ENCODE data around the gene F2RL1. TPM values are rescaled to one million over a fixed set of nuclear protein-coding genes. Genes with fewer than 3 reads are reported as not detected.
"Not testable (repeated sequence)": the region's sequence is repeated elsewhere in the genome, so short reads cannot be mapped to it uniquely, and the experiment has no call there.

F2RL1 gene
- total RNA-seq, 1 experiment from 2014 or later: 51.8 TPM

GRCh38 chr5:76775921-76776320, 42.9 kb upstream of the F2RL1 start:
- H3K36me3 Mint-ChIP-seq (ENCODE audit: insufficient read depth, unreplicated experiment): no peaks in the 10 kb centered on the region
- ChIA-PET CTCF (interaction anchor here (3.8 kb wide), 1 partner anchor 174 kb away, joined by 47 read pairs; no protein-coding TSS in a partner anchor), POLR2A (no interaction called here)
- intact Hi-C loops (cut with micrococcal nuclease; ENCODE audit: unreplicated experiment): no loop called here
- H3K9me3 ChIP-seq: no peaks in the 10 kb centered on the region
- H3K27me3 ChIP-seq (replicated peaks; ENCODE audit: control insufficient read depth, insufficient read depth, low read length): no peaks in the 10 kb centered on the region
- BruUV-seq (replicated peaks): no TSS peak
- H3K27ac Mint-ChIP-seq (ENCODE audit: unreplicated experiment): no peak overlapping the region
- peaks cover 7% of the 10 kb centered on the region for H3K4me1 ChIP-seq
- H3K4me1 Mint-ChIP-seq (ENCODE audit: low read depth, unreplicated experiment): peaks cover 8% of the 10 kb centered on the region
- no peak overlapping the region for H3K4me3 Mint-ChIP-seq (ENCODE audit: unreplicated experiment)
- TF ChIP-seq CTCF (IDR thresholded peaks at IDR 0.05; ENCODE audit: insufficient read depth in 1 of 2, low read depth in 1 of 2, low read length in 1 of 2, severe bottlenecking in 1 of 2, unreplicated experiment in 1 of 2): no peak
- H3K4me3 ChIP-seq (ENCODE audit: low read depth, low read length): no peak overlapping the region
- no peaks in the 10 kb centered on the region for H3K9me3 Mint-ChIP-seq (ENCODE audit: unreplicated experiment)
- H3K36me3 ChIP-seq (ENCODE audit: control insufficient read depth, insufficient read depth, low read length): no peaks in the 10 kb centered on the region
- DNase-seq: no peak
- no peaks in the 10 kb centered on the region for H3K27me3 Mint-ChIP-seq (ENCODE audit: insufficient read depth, unreplicated experiment)

GRCh38 chr5:76776391-76776790, 42.4 kb upstream of the F2RL1 start:
- ChIA-PET POLR2A (no interaction called here), CTCF (interaction anchor here (3.8 kb wide), 1 partner anchor 175 kb away, joined by 47 read pairs; no protein-coding TSS in a partner anchor)
- Mint-ChIP-seq H3K4me1 (ENCODE audit: low read depth, unreplicated experiment) (peaks cover 8% of the 10 kb centered on the region), H3K9me3 (ENCODE audit: unreplicated experiment) (no peaks in the 10 kb centered on the region), H3K27ac (ENCODE audit: unreplicated experiment) (no peak overlapping the region), H3K4me3 (ENCODE audit: unreplicated experiment) (no peak overlapping the region), H3K36me3 (ENCODE audit: insufficient read depth, unreplicated experiment) (no peaks in the 10 kb centered on the region), H3K27me3 (ENCODE audit: insufficient read depth, unreplicated experiment) (no peaks in the 10 kb centered on the region)
- H3K9me3 ChIP-seq: no peaks in the 10 kb centered on the region
- intact Hi-C loops (cut with micrococcal nuclease; ENCODE audit: unreplicated experiment): no loop called here
- H3K36me3 ChIP-seq (ENCODE audit: control insufficient read depth, insufficient read depth, low read length): no peaks in the 10 kb centered on the region
- H3K4me3 ChIP-seq (ENCODE audit: low read depth, low read length): no peak overlapping the region
- H3K4me1 ChIP-seq: peaks cover 7% of the 10 kb centered on the region
- no TSS peak for BruUV-seq (replicated peaks)
- no peak for DNase-seq
- H3K27me3 ChIP-seq (replicated peaks; ENCODE audit: control insufficient read depth, insufficient read depth, low read length): no peaks in the 10 kb centered on the region
- no peak for TF ChIP-seq CTCF (IDR thresholded peaks at IDR 0.05; ENCODE audit: insufficient read depth in 1 of 2, low read depth in 1 of 2, low read length in 1 of 2, severe bottlenecking in 1 of 2, unreplicated experiment in 1 of 2)

- H3K36me3 Mint-ChIP-seq (ENCODE audit: insufficient read depth, unreplicated experiment); DNase-seq; H3K4me1 Mint-ChIP-seq (ENCODE audit: low read depth, unreplicated experiment); H3K4me3 ChIP-seq (ENCODE audit: low read depth, low read length); H3K9me3 Mint-ChIP-seq (ENCODE audit: unreplicated experiment); intact Hi-C loops (cut with micrococcal nuclease; ENCODE audit: unreplicated experiment); H3K36me3 ChIP-seq (ENCODE audit: control insufficient read depth, insufficient read depth, low read length); H3K27ac Mint-ChIP-seq (ENCODE audit: unreplicated experiment); H3K27me3 Mint-ChIP-seq (ENCODE audit: insufficient read depth, unreplicated experiment); H3K9me3 ChIP-seq; H3K4me3 Mint-ChIP-seq (ENCODE audit: unreplicated experiment); H3K27me3 ChIP-seq (replicated peaks; ENCODE audit: control insufficient read depth, insufficient read depth, low read length); BruUV-seq (replicated peaks): not testable (repeated sequence)
- ChIA-PET POLR2A (interaction anchor here (0.6 kb wide), 1 partner anchor 228 kb away, joined by 12 read pairs; no protein-coding TSS in a partner anchor), CTCF (interaction anchor here (0.6 kb wide), 1 partner anchor 16 kb away, joined by 6 read pairs; no protein-coding TSS in a partner anchor)
- H3K4me1 ChIP-seq: peaks cover 11% of the 10 kb centered on the region
Observed at GRCh38 chr5:76780616-76781015, 38.2 kb upstream of the F2RL1 start.

DNA sequence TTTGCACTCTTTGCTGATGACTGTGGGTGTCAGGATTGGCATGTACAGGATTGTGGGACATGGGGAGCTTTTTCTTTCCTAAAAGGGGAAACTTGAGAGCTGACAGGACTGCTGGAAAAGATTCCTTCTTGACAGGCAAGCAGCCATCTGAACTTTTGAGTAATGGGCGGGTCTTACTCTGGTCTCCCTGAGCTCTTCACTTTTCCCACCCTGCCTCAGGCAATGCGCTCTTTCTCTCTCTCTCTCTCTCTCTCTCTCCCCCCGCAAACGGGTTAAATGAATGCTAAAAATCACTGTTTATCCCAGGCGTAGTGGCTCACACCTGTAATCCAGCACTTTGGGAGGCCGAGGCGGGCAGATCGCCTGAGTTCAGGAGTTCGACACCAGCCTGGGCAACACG, 37.1 kb upstream of the F2RL1 start:
- Mint-ChIP-seq H3K27ac (ENCODE audit: unreplicated experiment) (no peak overlapping the region), H3K9me3 (ENCODE audit: unreplicated experiment) (peaks cover 8% of the 10 kb centered on the region), H3K27me3 (ENCODE audit: insufficient read depth, unreplicated experiment) (no peaks in the 10 kb centered on the region), H3K4me1 (ENCODE audit: low read depth, unreplicated experiment) (peaks cover 10% of the 10 kb centered on the region), H3K4me3 (ENCODE audit: unreplicated experiment) (no peak overlapping the region), H3K36me3 (ENCODE audit: insufficient read depth, unreplicated experiment) (peaks cover 6% of the 10 kb centered on the region)
- Histone ChIP-seq H3K9me3 (peaks cover 8% of the 10 kb centered on the region; the same call in 1 of the 2 replicates), H3K27me3 (replicated peaks; ENCODE audit: control insufficient read depth, insufficient read depth, low read length) (no peaks in the 10 kb centered on the region), H3K4me3 (ENCODE audit: low read depth, low read length) (no peak overlapping the region), H3K36me3 (ENCODE audit: control insufficient read depth, insufficient read depth, low read length) (no peaks in the 10 kb centered on the region), H3K4me1 (peaks cover 19% of the 10 kb centered on the region)
- intact Hi-C loops (cut with micrococcal nuclease; ENCODE audit: unreplicated experiment): no loop called here
- POLR2A ChIA-PET: no interaction called here
- no TSS peak for BruUV-seq (replicated peaks)
- no peak for DNase-seq
- CTCF ChIA-PET: no interaction called here
- no peak for TF ChIP-seq CTCF (IDR thresholded peaks at IDR 0.05; ENCODE audit: insufficient read depth in 1 of 2, low read depth in 1 of 2, low read length in 1 of 2, severe bottlenecking in 1 of 2, unreplicated experiment in 1 of 2)
